ENCODE data around the gene HECW1. TPM values are rescaled to one million over a fixed set of nuclear protein-coding genes. Genes with fewer than 3 reads are reported as not detected.

Gene HECW1
- total and polyA plus RNA-seq, 2 of the 13 experiments (the other 11 are each of a cell fraction or from before 2014, with no cell fraction given), result not detected

DNA sequence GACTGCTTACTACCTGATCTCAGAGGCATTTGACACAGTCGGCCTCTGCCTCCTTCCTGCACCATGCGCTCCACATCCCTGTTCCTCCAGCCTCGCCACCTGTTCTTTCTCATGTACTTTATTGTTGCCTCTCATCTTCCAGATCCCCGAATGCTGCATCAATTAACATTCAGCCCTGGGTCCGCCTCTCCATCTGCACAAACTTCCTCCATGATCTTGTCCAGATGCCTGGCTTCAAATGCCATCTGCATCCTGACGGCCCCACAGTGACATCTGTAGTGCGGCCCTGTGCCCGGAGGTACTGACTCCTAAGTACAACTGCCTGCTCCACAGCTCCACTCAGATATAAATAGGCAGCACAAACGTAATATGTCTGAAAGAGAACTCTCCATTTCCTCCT lies 419.3 kb downstream of the HECW1 start:
- H3K4me1 ChIP-seq (ENCODE audit: insufficient read depth, low read length), result peaks cover 12% of the 10 kb centered on the region
- H3K27me3 ChIP-seq (ENCODE audit: control insufficient read depth in 1 of 2, insufficient read depth in 2 of 2, low read length in 2 of 2), result peaks cover 0 to 13% of the 10 kb centered on the region in 2 experiments; a peak in 3 of 5 replicates
- no peak overlapping the region for H3K9ac ChIP-seq (ENCODE audit: insufficient read depth, low read depth, low read length)
- in situ Hi-C loops (cut with HindIII; ENCODE audit: extremely low pct_ligation_motif_present, low pct_unique_long_range_greater_than_20kb), result no loop called here
- CTCF ChIA-PET (ENCODE audit: low intra/inter-chr PET ratio, low total read pairs), result no interaction called here
- FAIRE-seq (no peak), ATAC-seq (no peak), DNase-seq (ENCODE audit: low spot score) (no peak)
- POLR2A ChIA-PET, result no interaction called here
- H2AFZ ChIP-seq (ENCODE audit: low read length), result no peak overlapping the region
- H3K79me2 ChIP-seq (ENCODE audit: insufficient read depth, low read length), result no peaks in the 10 kb centered on the region
- H3K27ac ChIP-seq (ENCODE audit: extremely low read length, insufficient read depth, low read length), result no peak overlapping the region
- no peaks in the 10 kb centered on the region for H3K9me3 ChIP-seq (ENCODE audit: low read length)
- no TSS peak for BruUV-seq (replicated peaks)
- H3K4me3 ChIP-seq (replicated peaks in 1 of 3; ENCODE audit: insufficient read depth in 1 of 3, low read depth in 2 of 3, low read length in 3 of 3), result no peak overlapping the region
- TF ChIP-seq EHMT2 (IDR thresholded peaks at IDR 0.05; ENCODE audit: borderline replicate concordance, low read depth, low read length) (no peak), ZNF567 (CRISPR knock-in tag; IDR thresholded peaks at IDR 0.05; ENCODE audit: borderline replicate concordance) (no peak), ZNF737 (CRISPR knock-in tag; IDR thresholded peaks at IDR 0.05; ENCODE audit: borderline replicate concordance) (no peak), SYNCRIP (IDR thresholded peaks at IDR 0.05; ENCODE audit: insufficient read depth, low read depth, low read length) (no peak), ZNF296 (CRISPR knock-in tag; conservative IDR thresholded peaks at IDR 0.05) (no peak)
- TF ChIP-seq, protein P1, sequence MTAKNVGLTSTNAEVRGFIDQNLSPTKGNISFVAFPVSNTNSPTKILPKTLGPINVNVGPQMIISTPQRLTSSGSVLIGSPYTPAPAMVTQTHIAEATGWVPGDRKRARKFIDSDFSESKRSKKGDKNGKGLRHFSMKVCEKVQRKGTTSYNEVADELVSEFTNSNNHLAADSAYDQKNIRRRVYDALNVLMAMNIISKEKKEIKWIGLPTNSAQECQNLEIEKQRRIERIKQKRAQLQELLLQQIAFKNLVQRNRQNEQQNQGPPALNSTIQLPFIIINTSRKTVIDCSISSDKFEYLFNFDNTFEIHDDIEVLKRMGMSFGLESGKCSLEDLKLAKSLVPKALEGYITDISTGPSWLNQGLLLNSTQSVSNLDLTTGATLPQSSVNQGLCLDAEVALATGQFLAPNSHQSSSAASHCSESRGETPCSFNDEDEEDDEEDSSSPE (CRISPR knock-in tag; IDR thresholded peaks at IDR 0.05), result no peak
- no peak overlapping the region for H3K4me2 ChIP-seq (ENCODE audit: low read depth, low read length)
- 65% methylated on average over 9 of the region's 9 CpGs for WGBS (ENCODE audit: low lambda C conversion rate)
- intact Hi-C loops (cut with micrococcal nuclease; ENCODE audit: unreplicated experiment), result no loop called here
- no peaks in the 10 kb centered on the region for H3K36me3 ChIP-seq (replicated peaks in 1 of 2; ENCODE audit: control insufficient read depth in 1 of 2, insufficient read depth in 2 of 2, low read length in 2 of 2)
- H4K20me1 ChIP-seq (ENCODE audit: insufficient read depth, low read length), result no peaks in the 10 kb centered on the region

DNA sequence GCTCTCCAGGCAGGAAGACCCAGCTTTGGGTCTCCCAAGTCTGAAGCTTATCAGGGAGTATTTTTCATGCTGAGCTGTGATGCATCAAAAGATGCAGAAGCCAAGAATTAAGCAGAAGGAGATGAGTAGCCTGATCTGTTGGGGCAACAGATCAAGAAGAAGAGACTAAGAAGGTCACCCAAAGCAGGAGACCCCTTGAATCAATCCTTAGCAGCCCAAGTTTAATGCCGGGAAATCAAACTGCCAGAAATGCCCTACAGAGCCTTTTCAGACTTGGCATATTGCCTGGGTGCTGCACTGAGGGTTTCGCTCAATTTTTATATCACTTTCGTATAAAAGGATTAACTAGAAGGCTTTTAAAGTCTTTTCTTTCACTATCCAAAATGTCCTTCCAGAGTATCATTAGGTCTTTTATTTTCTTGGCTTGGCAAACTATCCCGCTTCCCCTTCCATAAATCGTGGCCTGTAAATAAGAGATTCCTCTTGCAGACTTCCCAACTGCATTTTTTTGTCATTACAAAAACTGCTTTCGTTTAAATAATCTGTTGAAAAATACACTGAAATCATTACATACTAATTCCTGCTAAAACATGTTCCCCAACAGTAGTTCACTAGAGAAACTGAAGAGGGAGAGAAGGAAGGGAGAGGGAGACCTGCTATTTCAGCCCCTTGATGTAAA lies 421.5 kb downstream of the HECW1 start:
- in situ Hi-C loops (cut with HindIII; ENCODE audit: extremely low pct_ligation_motif_present, low pct_unique_long_range_greater_than_20kb) (no loop called here), intact Hi-C loops (cut with micrococcal nuclease; ENCODE audit: unreplicated experiment) (no loop called here)
- H3K9ac ChIP-seq (ENCODE audit: insufficient read depth, low read depth, low read length), result no peak overlapping the region
- ChIA-PET CTCF (ENCODE audit: low intra/inter-chr PET ratio, low total read pairs) (no interaction called here), POLR2A (no interaction called here)
- H2AFZ ChIP-seq (ENCODE audit: low read length), result no peak overlapping the region
- FAIRE-seq (no peak), DNase-seq (ENCODE audit: low spot score) (no peak), ATAC-seq (no peak)
- no peaks in the 10 kb centered on the region for H4K20me1 ChIP-seq (ENCODE audit: insufficient read depth, low read length)
- H3K27ac ChIP-seq (ENCODE audit: extremely low read length, insufficient read depth, low read length), result no peak overlapping the region
- 29% methylated on average over 6 of the region's 6 CpGs for WGBS (ENCODE audit: low lambda C conversion rate)
- no peaks in the 10 kb centered on the region for H3K9me3 ChIP-seq (ENCODE audit: low read length)
- H3K4me2 ChIP-seq (ENCODE audit: low read depth, low read length), result no peak overlapping the region
- H3K4me3 ChIP-seq (replicated peaks in 1 of 3; ENCODE audit: insufficient read depth in 1 of 3, low read depth in 2 of 3, low read length in 3 of 3), result no peak overlapping the region
- no peaks in the 10 kb centered on the region for H3K36me3 ChIP-seq (replicated peaks in 1 of 2; ENCODE audit: control insufficient read depth in 1 of 2, insufficient read depth in 2 of 2, low read length in 2 of 2)
- H3K27me3 ChIP-seq (ENCODE audit: control insufficient read depth in 1 of 2, insufficient read depth in 2 of 2, low read length in 2 of 2), result peaks cover 0 to 13% of the 10 kb centered on the region in 2 experiments; a peak in 3 of 5 replicates
- BruUV-seq (replicated peaks), result no TSS peak
- H3K4me1 ChIP-seq (ENCODE audit: insufficient read depth, low read length), result peaks cover 12% of the 10 kb centered on the region
- H3K79me2 ChIP-seq (ENCODE audit: insufficient read depth, low read length), result no peaks in the 10 kb centered on the region
- no peak for TF ChIP-seq ZNF713 (CRISPR knock-in tag; IDR thresholded peaks at IDR 0.05)
- no peak for TF ChIP-seq TOPORS (CRISPR knock-in tag; IDR thresholded peaks at IDR 0.05)
- TF ChIP-seq HOXA5 (CRISPR knock-in tag; IDR thresholded peaks at IDR 0.05), result no peak
- TF ChIP-seq, protein P1 (CRISPR knock-in tag; IDR thresholded peaks at IDR 0.05), result no peak
- TF ChIP-seq ZNF839 (CRISPR knock-in tag; IDR thresholded peaks at IDR 0.05; ENCODE audit: borderline replicate concordance), result no peak
- TF ChIP-seq YEATS2 (CRISPR knock-in tag; IDR thresholded peaks at IDR 0.05; ENCODE audit: borderline replicate concordance), result no peak
- TF ChIP-seq ZNF354B (CRISPR knock-in tag; IDR thresholded peaks at IDR 0.05), result no peak
- no peak for TF ChIP-seq RXRA (CRISPR knock-in tag; IDR thresholded peaks at IDR 0.05)
- TF ChIP-seq ZNF569 (CRISPR knock-in tag; IDR thresholded peaks at IDR 0.05; ENCODE audit: borderline replicate concordance), result no peak
- no peak for TF ChIP-seq RFX5 (IDR thresholded peaks at IDR 0.05; ENCODE audit: low read depth, low read length)
- no peak for TF ChIP-seq JARID2 (CRISPR knock-in tag; IDR thresholded peaks at IDR 0.05; ENCODE audit: insufficient replicate concordance)
- TF ChIP-seq ZNF337 (CRISPR knock-in tag; IDR thresholded peaks at IDR 0.05; ENCODE audit: borderline replicate concordance, low read depth), result no peak

Measured in HepG2 (cell line).